Stromal cell of bone marrow (primary cell): Measurements from ENCODE around the gene KLHL11.
"Not testable (repeated sequence)": the region's sequence is repeated elsewhere in the genome, so short reads cannot be mapped to it uniquely, and the experiment has no call there.

Experiments used
- DNase-seq: peaks from one replicate; pipeline ENCODE4 v3.0.0-alpha.2; 2012; ENCODE audit warnings: low read depth

Gene KLHL11

DNA sequence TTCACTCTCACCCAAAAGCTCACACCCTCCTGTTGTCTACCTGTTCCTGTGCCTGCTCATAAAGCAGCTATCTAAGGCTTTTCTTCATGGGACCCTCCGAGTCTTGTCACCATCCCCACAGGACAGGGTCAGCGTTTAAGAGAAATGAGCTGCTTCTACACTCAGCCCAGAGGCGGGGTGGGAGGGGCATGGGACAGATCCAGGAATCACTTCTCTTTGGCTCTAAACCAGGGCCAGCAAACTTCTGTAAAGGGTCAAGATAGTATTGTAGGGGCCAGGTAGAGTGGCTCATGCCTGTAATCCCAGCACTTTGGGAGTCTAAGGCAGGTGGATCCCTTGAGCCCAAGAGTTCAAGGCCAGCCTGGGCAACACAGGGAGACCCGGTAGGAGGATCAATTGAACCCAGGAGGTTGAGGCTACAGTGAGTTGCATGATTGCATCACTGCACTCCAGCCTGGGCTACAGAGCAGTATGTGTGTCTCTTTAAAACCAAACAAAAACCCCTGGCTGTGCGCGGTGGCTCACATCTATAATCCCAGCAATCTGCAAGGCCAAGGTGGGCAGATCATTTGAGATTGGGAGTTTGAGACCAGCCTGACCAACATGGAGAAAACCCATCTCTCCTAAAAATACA is 23.2 kb upstream of the KLHL11 start:
- no peak for DNase-seq

DNA sequence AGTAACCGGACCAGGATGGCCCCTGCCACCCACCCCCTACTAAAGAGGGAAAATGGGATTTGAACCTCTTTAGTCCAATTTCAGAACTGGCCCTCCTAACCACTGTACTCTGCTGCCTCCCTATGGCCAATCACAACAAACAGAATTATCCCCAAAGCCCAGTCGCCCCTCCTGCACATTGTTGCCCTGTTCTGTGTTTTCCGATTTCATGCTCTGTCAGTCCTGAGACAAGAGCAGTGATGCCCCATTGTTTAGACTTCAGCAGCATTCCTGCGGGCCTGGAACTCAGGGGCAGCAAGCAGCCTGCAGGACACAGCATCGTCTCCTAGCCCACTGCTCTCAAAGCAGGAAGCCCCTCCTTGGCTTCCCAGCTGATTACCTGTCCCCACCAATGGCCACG is 20.5 kb upstream of the KLHL11 start:
- DNase-seq = no peak

DNA sequence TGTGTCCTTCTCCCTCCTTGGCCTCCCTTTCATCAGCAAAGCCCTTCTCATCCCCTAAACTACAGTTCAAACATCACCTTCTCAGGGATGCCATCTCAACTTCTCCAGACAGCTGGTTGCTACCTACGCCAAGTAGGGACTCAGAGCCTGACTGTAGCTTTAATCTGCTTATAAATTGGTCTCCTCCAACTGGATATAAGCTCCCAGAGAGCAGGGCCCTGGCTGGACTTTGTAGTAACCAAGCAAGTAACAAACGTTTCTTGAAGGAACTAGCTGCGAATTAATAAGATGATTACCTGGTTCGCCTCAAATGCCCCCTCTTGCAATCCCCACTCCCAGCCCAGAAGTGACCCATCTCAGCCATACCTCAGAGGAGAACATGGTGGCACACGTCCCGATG is 17.5 kb upstream of the KLHL11 start:
- DNase-seq = no peak

DNA sequence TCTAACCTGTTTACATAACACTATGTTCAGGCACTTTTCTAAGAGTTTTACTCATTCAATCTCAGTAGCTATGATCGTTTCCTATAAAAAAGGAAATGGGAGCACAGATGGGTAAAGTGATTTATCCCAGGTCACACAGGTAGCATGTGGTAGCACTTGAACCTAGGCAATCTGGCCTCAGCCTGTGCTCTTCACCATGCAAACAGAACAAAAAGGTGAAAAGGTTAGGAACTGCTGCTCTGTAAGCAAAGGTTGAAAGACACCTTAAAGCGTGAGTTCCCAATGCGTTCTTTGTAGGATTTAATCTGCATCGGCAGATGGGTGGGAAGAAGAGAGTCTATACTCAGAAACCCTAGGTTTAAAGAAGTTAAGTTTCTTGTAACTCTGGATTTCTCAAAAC is 14.9 kb upstream of the KLHL11 start:
- no peak for DNase-seq

DNA sequence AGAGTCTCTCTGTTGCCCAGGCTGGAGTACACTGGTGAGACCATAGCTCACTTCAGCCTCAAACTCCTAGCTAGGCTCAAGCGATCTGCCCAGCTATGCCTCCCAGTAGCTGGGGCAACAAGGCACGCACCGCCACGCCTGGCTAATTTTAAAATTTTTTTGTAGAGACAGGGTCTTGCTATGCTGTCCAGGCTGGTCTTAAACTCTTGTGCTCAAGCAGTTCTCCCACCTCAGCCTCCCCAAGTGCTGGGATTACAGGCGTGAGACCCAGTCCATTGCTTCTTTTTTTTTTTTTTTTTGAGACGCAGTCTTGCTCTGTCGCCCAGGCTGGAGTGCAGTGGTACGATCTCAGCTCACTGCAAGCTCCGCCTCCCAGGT is 9.1 kb upstream of the KLHL11 start:
- DNase-seq = not testable (repeated sequence)

DNA sequence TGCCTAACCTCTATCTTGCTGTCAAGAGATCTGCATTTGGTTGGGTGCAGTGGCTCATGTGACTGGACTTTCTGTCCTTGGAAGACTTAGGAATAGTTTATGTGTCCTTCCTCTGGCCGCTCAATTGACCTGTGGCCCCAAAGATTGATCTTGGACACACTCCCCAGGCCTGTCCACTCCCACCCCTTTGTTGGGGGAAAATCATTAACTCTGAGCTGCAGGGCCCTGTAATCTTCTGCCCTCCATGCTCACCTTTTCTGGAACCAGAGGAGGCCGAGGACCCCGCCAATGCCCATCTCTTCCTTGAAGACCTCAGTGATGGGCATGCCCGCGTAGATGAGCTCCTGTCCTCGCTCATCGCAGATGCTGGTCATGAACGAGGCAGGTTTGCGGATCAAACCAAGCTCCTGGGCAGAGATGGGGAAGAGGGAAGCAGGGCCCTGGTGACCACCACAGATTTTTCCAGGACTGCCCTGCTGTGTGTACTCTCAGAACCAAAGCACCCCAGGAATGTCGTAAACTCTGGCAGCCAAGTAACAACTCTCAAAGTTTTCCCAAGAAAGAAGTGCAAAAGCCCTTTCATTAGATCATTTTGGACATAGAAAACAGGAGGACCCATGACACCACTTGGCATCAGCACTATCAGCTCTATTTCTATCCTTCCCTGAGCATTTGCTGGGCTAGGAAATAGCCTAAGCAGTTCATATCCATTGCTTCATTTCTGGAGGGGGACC is 8.5 kb upstream of the KLHL11 start:
- DNase-seq = no peak

GRCh38 chr17:41871789-41872188 is 6.6 kb upstream of the KLHL11 start:
- DNase-seq = no peak

DNA sequence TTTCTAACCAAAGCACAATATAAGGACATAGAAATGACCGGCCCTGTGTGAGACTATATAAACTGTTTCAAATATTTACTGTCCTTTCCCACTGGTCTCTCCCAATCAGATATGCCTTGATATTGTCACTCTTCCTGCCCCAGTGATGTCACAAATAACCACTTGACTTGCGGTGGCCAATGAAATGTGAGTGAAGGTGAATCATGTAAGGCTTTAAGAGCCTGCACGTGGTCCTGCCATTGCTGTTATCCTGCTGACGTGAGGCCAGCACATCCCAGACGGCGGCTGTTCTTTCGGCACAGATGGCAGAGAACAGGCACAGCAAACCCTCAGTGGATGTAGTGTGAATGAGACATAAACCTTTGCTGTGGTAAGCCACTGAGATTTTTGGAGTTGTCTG is 5.4 kb upstream of the KLHL11 start:
- no peak for DNase-seq

- DNase-seq = no peak
Observed at GRCh38 chr17:41870097-41870496, 4.9 kb upstream of the KLHL11 start.

DNA sequence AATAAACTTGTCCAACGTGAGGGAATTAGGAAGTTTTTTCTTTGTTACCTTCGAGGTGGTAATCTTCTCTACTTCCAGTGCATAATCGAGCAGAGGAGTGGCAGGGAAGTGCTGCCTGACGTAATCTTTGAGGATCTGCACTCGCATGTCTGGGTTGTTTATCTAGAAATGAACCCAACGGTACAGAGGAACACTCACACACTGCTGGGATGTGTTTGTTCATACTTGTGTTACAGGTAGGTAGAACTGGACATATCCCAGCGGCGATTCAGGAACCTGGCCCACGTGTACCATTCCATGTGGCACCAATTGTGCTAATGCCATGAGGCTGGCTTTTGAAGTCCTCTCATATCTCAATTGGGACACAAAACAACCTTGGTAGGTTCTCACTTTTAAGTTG is 4.2 kb upstream of the KLHL11 start:
- DNase-seq = no peak

GRCh38 chr17:41868568-41868967 is 3.3 kb upstream of the KLHL11 start:
- DNase-seq = no peak

DNA sequence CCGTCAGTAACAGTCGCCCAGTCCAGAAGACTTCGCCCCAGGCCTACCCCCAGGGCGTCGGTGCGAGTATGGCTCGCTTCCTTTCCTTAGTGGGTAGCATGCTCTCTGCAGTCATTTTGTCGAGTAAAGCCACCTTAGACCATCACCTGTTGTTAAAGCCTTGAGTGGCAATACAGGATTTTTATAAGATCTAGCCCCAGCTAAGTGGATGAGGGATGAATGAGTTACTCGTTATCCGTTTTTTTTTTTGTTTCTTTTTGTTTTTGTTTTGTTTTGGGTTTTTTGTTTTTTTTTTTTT is 322 bp upstream of the KLHL11 start:
- DNase-seq = no peak

DNA sequence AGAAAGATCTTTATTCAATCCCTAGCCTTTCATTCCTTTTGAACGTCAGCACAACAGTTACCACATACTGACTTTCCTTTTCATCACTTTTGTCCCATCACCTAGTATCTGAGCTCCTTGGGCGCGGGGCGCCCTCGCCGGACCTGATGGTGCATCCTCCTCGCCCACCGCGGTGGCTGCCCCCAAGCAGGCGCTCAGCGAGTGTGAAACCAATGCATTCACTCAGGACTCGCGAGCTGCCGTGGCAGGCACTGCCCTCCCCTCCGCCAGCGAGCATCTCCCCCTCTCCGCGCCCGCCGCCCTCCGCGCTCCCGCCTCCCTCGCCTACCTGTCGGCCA is 756 bp downstream of the KLHL11 start:
- DNase-seq = no peak

- DNase-seq = no peak
Observed at GRCh38 chr17:41863074-41863848, 2.0 kb downstream of the KLHL11 start.

- DNase-seq = no peak
Observed at GRCh38 chr17:41860254-41860931, 4.8 kb downstream of the KLHL11 start.

DNA sequence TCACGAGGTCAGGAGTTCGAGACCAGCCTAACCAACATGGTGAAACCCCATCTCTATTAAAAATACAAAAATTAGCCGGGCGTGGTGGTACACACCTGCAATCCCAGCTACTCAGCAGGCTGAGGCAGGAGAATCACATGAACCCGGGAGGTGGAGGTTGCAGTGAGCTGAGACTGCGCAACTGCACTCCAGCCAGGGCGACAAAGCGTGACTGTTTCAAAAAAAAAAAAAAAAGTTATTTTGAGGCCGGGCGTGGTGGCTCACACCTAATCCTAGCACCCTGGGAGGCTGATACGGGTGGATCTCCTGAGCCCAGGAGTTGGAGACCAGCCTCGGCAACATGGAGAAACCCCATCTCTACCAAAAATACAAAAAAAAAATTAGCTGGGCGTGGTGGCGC is 13.8 kb downstream of the KLHL11 start:
- DNase-seq = not testable (repeated sequence)

GRCh38 chr17:41849251-41849990 is 15.8 kb downstream of the KLHL11 start:
- DNase-seq = no peak

DNA sequence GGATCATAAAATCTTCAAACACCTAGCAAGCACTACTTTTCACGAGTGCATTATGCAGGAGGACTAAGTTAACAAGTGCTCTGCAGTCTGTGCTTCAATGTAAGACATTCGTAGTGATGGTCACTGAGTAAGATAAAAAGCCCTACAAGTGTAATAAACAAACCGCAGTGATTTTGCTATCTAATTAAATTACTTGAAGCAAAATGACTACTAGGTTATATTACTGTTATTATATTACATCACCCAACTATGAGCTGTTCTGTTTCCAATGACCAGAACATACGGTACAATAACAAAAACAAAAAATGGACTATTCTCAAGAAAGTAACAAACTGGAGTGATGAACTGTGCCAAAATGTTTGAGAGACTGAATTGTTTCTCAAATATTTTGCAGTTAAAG is 16.4 kb downstream of the KLHL11 start:
- DNase-seq = no peak

DNA sequence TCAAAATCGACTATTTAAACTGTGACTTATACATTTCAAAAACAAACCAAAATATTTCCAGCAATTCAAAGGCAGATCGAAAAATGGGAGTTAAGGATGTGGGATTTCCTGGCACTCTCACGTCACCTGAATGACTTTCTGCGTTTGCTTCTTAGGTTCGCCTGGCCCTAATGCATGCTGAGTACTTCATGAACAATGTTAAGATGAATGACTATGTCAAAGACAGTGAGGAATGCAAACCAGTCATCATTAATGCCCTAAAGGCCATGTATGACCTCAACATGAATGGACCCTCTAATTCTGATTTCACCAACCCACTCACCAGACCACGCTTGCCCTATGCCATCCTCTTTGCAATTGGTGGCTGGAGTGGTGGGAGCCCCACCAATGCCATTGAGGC is 20.3 kb downstream of the KLHL11 start:
- no peak for DNase-seq

DNA sequence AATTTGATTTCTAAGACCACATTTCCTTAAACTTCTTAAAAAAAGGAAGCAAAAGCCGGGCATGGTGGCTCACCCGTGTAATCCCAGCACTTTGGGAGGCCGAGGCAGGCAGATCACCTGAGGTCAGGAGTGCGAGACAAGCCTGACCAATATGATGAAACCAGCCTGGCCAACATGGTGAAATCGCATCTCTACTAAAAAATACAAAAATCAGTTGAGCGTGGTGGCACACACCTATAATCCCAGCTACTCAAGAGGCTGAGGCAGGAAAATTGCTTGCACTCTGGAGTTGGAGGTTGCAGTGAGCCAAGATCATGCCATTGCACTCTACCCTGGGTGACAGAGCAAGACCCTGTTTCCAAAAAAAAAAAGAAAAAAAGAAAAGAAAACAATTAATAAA is 24.4 kb downstream of the KLHL11 start:
- DNase-seq = not testable (repeated sequence)

GRCh38 chr17:41839448-41839847 is 25.8 kb downstream of the KLHL11 start:
- not testable (repeated sequence) for DNase-seq
